Measurements from ENCODE around the gene SNRPN.
"Not testable (repeated sequence)": the region's sequence is repeated elsewhere in the genome, so short reads cannot be mapped to it uniquely, and the experiment has no call there.

The SNRPN gene

DNA sequence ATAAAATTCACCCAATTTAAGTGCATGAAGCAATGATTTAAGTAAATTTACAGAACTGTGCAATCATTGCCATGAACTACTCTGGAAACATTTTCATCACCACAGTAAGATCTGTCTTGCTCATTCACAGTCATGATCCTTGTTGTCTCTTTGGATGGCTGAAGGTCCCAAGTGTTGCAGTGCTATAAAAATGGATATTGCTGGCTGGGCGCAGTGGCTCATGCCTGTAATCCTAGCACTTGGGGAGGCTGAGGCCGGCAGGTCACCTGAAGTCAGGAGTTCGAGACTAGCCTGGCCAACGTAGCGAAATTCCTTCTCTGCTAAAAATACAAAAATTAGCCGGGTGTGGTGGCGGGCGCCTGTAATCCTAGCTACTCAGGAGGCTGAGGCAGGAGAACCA is 17.0 kb downstream of the SNRPN start:
- no peak for DNase-seq

DNA sequence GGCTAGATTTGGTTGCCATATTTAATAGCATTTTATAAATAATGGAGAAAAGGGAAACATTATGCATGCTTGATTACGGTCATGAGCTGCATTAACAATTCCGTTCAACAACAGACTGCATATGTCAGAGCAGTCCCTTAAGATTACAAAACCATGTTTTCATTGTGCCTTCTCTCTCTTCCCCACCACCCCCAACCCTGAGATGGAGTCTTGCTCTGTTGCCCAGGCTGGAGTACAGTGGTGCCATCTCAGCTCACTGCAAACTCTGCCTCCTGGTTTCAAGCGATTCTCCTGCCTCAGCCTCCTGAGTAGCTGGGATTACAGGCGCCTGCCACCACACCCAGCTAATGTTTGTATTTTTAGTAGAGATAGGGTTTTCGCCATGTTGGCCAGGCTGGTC is 17.9 kb downstream of the SNRPN start:
- DNase-seq = not testable (repeated sequence)

DNA sequence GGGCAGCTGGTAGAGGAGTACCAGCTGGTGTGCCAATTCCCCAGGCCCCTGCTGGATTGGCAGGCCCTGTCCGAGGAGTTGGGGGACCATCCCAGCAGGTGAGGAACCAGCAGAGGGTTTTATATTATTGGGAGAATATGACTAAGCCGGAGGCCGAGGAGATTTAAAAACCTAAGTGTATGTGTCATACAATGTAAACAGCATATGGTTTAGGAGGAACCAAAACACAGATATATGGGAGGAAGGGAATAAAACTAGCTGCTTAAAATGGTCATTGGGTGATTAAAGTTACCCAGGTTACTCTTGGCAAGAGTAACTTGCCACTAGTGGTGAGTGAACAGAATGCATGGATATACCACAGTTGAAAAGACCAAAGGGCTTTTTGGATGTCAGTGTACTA is 22.1 kb downstream of the SNRPN start:
- no peak for DNase-seq

DNA sequence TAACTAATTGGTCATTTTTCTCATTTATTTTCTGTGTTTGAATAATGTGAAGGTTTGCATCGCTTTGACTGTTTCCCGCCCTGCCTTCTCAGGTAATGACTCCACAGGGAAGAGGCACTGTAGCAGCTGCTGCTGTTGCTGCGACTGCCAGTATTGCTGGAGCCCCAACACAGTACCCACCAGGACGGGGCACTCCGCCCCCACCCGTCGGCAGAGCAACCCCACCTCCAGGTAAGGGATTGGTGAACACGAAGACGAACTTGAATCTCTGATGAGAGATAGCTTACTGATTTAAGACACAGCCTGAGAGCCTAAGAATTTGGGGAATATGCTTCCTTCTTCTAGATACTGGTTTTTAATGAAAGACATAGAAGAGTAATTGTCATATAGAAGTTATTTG is 22.9 kb downstream of the SNRPN start:
- DNase-seq = no peak

DNA sequence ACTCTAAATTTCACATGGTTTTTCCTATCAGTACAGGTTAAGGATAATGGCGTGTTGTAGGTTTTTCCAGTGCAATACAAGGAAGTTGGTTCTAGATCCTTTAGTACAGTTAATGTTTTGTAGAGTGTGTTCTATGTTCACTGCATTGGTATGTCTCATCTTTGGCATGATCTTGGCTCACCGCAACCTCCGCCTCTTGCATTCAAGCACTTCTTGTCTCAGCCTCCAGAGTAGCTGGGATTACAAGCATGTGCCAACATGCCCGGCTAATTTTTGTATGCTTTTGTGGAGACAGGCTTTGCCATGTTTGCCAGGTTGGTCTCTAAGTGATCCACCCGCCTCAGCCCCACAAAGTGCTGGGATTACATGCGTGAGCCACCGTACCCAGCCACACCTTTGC is 30.4 kb downstream of the SNRPN start:
- DNase-seq = no peak

DNA sequence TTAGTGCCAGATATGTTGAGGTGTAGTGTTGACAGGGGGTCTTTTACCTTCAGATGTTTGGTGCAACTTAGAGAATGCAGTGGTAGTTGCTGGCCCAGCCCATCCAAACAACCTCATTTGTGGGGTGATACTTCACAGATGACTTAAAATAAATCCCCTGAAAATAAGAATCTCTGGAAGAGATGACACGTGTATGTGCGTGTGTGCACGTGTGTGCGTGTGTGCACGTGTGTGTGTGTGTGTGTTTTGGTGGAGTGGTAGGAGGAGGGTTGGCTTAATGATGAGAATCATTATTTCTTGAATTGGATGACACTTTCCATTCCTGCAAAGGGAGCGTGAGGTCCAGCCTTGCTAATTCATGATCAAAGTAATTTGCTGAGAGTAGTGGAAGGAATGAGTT is 31.9 kb downstream of the SNRPN start:
- DNase-seq = no peak

DNA sequence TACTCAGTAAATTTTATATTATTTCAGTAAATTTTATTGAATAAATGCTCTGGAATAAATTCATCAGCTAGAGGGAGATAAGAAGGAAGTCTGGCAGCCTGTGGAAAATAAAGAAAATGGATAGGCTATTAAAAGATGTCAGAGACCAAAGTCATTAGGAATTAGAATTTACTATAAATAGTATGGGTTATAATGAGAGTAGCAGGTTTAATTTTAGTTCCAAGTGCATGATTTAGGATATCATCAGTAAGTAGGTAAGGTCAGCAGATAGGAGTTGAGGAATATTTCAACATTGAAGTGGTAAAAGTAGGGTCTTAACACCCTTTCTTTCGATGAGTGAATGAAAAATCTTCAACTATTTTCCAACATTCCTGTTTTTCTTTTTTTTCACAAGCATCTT is 64.6 kb downstream of the SNRPN start:
- DNase-seq = no peak

DNA sequence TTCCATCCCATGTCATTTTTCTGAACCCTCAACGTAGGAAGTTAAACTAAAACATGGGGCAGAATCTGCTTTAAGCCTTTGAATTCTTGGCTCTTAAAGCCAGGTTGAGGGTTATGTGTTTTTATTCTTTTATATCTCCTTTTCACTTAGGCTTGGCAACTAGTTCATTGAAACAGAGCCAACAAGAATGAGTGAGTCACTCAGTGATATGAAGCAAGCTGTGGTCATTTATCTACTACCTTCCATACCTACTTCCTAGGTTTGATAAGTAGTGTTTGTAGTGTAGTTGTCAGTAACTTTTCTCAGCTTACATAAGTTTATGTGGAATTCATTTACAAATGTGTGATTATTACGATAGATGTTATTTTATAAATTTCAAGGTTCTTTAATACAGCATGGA is 67.4 kb downstream of the SNRPN start:
- no peak for DNase-seq
